Activated gamma-delta T cell treated with Interleukin-2 at 50 U/mL for 16 hours (primary cell): ENCODE measurements around the gene ST8SIA5.

Source experiments
- DNase-seq: peaks from one replicate; pipeline ENCODE4 v3.0.0-alpha.2; 2020

The ST8SIA5 gene

DNA sequence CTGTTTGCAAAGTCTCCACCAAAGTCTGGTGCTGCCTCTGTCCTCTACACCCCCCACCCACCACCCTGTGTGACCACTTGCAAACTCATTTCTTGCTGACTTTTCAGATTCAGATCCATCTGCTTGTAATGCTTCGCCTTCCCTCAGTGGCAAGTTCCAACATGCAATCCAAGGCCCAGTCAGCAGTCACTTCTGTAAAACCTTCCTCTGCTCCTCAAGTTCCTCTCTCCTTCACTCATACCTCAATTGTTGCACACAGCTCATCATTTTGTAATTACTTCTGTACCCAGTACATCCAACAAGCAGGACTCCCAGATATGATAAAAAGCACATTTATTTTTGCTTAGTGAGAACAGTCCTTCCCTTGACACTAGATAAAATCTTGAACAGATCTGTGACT, 93.3 kb downstream of the ST8SIA5 start:
- no peak for DNase-seq

DNA sequence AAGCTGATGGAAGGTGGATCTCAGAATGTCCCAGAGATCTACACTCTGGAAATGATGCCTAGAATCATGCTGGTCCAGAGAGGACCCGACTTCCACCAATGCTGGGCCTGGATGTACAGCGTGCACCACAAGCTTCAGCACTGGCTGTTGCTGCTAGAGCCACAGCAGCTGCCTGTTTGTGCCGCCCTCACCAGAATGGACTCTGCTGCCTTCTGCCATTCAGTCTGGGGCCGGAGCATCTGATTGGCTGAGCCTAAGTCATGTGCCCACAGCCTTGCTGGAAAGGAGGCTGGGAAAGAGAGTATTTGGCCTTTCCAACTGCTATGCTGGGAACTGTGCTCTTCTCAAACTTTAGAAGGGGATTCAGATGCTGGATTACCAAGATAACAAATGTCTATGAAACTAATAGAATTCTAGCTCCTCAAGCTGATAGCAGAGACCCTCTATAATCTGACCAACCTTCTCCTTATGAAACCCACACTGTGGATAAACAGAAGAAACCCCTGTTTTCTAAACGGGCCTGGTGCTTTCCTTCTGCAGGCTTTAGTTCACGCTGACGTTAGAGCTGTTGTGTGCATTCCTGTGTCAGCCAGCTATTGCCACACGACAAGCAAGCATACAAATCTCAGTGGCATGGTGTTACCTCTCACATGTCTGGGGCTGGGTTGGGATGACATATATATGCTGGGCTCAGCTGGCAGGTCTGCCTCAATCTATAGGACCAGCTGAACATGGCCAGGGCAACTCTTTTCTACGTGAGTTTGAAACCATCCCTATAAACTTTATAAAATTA, 95.7 kb downstream of the ST8SIA5 start:
- no peak for DNase-seq

DNA sequence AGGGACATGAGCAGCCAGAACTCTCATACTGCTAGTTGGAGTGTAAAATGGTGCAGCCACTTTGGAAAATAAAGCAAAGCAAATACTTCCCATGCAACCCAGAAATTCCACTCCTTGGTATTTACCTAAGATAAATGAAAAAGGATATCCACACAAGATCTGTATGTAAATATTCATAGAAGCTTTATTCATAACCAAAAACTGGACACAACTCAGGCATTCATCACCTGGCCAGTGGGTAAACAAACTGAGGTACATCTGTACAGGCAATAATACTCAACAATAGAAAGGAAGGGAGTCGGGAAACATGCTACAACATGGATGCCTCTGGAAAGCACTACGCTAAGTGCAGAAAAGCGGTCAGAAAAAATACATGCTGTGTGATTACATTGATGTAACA, 97.4 kb downstream of the ST8SIA5 start:
- no peak for DNase-seq

DNA sequence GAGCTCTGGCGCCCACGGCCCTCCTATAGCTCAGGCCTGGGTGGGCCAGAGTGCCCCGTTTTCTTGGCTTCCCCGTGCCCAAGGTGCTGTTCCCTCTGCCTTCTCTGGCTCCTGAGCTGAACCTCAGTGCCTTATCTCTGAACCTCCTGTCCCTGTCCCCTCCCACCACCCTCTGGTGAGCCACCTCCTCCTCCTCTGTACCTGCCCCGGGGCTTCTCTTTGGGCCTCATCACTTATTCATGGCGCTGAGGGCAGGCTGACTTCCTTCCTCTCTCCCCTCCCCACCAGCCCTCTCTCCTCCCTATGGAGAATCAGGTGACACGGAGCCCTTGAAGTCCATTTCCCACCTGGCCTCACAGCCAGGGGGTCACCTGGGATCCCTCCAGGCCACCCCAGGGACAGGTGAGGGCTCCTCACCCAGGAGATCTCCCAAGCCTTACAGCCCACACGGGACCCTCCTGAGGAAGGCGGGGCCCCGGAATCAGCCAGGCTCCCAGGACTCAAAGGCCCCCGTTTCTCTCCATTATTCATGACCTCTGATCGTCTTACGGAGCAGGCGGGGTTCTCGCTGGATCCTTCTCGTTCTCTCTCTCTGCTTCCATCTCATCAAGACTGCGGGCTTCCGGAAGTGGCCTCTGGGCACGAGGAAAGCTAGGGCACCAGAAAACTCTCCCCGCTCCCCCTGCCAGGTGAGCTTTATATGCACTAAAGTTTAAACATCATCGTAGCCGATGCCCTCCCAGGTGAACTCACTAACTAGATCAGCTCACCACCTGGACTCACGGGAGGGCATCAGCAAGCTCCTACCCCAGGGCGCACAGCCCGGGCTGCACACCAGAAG, 99.5 kb downstream of the ST8SIA5 start, which contains the start of gene LOXHD1:
LOXHD1 (minus strand) TSS at position 106 of the 841 bp plus-strand sequence. CDS start 187 bp downstream, outside the sequence.
- no peak for DNase-seq

DNA sequence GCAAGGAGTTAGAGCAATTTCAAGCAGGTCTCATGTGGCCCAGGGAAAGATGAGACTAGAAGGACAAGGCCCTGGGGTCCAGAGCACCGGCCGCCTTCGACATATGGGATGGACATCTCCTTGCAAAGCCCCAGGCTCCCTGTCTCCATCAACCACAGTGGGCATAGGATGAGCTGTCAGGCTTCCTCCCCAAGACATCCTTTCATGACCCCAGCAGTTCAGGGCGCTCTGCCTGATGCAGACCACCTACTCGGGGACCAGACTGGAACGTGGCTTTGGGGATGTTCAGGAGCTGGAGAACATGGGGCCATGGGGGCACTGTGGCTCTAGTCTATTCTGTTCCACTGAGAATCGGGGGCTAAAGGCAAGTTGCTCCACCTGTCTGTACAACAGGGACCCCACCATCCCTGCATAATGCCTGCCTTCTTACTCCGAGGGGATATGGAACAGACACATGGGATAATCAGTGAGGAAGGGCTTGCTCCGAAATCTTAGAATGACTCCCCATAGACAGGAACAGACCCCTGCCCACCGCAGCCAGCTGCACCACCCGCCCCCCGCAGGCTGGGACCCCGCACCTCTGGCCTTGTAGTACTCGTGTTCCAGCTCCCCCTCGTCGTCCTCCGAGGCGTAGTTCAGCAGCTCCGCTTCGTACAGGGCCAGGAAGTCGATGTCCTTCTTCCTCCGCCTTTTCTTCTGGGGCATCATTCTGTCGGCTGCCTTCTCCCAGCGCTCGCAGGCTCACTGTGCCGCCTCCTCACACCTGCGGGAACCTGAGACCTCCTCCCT, 100.3 kb downstream of the ST8SIA5 start:
- no peak for DNase-seq

DNA sequence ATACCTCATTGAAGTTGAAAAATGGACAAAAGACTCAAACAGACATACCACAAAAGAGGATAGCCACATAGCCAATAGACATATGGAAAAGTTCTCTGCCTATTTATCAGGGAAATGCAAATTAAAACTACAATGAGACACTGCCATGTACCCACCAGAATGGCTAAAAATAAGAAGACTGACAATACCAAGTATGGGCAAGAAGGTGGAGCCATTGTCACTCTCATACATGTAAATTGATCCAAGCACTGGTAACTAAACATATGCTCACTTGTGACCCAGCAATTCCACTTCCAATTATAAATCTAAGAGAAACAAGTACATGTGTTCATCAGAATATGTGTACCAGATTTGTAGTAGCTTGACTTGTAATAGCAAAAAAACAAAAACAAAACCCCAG, 104.5 kb downstream of the ST8SIA5 start:
- DNase-seq: no peak

DNA sequence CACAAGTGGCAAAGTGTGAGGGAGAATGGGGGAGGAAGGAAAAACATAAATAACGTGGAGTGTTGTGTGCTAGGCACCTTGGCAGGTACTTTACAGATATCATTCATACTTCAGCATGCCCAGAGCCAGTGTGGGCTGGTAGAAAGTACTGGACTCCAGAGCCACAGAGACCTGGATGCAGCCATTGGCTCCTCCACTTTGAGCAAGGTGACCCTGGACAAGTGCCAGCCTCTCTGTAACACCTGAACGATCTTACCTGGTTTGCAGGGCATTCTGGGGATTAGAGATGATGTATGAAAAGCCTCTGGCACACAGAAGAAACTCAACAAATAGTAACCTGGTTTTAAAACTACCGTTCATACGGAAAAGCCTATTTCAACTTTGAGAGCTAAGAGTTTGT, 106.2 kb downstream of the ST8SIA5 start:
- DNase-seq: no peak

DNA sequence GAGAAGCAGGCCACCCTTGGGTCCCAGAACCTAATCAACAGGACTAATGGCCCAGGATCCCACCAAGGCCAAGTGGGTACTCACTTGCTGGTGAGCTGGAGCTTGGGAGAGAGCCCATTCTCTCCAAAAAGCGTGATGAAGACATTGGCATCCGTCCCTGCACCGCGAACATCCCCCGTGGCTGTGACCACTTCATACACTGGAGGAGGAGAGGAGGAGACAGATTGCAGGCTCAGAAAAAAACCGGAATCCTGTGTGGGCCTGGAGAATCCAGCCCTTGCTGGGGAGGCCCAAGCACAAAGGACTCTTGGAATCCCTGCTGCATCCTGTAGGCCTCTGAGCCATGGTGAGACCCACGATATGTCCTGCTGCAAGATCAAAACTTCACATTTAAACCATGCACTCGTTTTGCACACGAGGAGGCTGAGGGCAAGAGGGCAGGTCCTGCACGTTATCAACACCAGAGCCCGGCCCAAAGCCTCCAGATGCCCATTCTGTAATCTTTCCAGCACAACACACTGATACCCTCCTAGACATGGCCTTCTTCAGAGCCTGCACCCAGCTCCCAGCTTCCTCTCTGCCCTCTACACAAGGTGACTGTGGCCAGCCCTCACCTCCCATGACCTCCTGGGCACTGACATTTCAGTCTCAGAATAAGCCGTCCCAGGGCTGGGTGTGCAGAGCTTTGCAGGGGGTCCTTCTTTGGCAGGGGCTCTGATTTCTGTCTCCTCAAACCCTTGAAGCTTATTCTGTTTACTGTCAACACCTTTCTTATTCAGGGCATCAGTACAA, 107.6 kb downstream of the ST8SIA5 start:
- DNase-seq: no peak

DNA sequence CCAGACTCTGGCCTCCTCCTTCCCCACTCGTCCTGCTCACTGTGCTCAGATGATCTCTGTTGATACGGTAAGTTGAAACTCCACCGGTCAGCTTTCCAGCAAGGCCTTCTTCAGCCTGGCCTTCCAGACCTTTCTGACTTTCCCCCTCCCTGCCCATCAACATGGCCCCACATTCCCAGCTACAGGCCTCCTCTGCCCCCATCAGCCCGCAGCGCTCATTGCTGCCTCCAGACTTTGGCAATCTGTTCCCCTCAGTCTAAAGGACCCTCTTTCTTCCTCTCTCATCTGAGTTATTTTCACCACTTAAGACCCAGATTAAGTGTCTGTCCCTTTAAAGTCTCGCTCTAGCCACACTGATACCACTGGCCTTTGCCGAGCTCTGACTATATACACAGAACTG, 110.4 kb downstream of the ST8SIA5 start:
- DNase-seq: no peak

DNA sequence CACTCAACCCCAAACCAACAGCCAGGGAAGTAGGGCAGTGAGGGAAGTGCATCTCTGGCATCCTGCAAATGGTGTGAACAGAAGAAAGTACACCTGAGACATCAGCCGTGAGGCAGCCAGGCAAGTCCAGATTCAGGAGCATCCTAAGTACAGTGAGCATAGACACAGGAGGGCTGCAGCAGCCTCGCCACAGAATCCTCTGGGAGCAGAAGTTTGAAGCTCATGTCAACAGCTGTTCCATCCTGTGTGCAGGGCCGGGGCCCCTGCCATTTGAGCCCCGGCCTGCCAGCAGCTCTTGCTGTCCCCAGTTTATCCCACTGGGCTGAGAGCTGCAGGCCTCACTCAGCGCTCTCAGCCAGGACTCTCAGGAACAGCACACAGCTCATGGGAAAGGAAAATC, 114.3 kb downstream of the ST8SIA5 start:
- DNase-seq: no peak

DNA sequence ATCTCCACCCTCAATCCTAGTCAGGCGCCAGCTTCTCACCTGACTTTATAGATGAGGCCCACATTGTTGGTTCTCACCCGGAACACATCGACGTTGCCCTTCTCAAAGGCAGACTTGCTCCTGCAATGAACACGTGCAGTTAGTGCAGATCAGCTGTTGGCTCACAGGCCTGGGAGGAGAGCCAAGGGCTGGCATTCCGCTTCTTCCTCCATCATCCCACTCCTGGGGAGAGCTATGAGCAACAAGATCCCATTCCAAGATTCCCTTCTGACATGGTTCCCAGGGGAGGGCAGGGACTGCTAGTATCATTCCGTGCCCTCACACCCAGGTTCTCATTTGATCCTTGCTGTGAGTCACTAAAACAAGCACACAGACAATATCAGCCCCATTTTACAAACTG, 114.9 kb downstream of the ST8SIA5 start:
- DNase-seq: no peak

DNA sequence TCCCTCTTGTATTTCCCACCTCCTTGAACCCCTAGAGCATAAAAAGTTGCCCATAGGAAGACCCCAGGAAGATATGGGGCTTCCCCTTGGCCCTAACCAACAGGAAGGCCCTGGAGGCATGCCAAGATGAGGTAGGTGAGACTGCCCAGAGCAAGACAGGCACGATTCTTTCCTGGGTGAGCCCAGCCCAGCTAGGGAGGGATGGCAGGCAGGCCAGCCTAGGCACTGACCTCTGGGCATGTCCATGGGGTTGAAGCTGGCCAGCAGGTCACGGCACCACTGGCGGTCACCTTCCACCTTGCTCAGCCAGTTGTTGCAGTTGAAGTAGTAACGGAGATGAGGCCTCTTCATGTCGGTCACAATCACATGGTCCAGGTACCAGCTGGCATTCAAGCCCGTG, 117.5 kb downstream of the ST8SIA5 start:
- DNase-seq: no peak

DNA sequence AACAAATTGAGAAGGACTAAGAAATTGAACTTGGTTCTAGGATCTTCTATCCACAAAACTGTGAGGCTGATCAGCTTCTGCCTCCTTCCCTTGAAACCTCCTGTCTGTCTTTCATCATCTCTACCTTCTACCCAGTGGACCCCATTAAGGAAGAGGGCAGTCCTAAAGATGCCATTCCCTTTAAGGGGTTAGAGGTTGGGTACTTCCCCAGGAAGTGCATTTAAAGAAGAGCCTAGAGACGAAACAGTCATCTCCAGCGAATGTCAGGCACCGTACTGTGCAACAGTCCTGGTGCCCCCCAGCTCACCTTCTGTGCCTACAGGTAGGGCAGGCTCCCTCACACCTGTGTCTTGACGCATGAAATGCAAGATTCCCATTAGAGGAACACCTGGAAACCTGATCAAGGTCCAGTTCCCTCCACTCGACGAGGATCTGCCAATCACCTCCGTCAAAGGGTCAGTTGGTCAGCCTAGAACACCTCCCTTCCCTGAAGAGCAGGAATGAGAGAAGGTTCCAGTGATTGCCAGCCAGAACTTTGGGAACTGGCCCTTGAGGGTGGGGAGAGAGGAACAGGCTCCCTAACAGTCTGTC, 120.7 kb downstream of the ST8SIA5 start:
- DNase-seq: no peak

DNA sequence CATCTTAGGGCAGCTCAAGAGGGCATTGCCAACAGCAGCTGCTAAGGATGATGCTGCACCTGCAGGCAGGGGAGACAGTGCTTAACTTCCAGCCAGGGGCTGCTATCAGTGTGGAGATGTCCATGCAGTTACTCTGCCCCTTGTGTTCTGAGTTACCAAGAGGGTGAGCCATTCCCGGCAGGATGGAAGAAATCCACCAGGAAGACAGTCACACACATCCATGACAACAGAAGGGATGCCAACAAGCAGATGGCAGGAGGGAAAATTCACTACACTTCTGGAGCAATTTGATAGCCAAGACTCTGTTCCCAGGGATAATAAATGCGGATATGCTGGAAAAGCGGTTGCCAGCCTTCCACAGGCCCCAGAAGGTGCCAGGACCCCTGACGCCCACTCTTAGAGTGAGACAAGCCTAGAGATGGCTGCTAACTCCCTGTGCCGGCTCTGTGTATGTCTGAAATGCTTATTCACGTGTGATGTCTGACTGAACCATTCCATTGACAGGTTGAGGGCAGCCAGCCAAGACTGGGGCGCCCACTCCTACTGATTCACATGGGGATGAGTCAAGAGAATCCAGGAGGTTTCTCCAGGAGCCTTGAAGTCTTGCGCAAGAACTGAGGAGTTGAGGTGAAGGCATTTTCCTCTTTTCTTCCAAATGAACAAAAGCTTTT, 124.3 kb downstream of the ST8SIA5 start:
- no peak for DNase-seq

DNA sequence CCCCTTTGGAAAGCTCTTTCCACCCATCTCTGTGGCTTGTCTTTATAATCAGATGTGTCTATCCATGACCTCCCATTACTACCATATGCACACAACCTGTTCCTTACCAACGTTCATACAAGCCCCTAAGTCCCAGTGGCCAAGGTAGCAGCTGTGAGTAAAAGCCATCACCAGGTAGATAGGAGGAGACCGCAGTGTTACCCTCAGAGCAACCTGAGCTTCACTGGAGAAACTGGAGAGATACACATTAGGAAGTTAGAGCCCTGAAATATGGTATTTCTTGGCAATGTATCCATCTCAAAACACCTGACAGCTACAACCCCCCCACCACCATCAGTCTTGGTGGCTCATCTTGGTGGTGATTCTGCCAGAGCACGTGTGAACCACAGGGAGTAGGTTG, 125.9 kb downstream of the ST8SIA5 start:
- no peak for DNase-seq

DNA sequence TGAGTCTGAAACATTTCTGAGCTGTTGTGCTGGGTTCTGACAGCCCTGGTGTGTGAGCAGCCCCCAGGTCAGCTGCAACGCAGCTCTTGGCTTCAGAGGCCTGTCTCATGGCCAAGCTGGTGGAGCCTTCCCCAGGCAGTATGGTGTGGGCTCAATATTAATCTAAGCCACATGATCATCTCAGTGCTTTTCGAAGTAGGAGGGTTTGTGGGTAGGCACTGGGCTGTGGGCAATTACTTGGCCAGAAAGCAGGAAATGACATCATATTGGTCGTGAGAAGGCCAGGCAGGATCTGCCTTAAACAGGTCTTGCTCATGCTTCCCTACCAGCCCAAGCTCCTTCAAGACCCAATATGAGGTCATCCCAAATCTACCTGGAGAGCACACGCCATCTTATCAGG, 126.7 kb downstream of the ST8SIA5 start:
- DNase-seq: no peak

DNA sequence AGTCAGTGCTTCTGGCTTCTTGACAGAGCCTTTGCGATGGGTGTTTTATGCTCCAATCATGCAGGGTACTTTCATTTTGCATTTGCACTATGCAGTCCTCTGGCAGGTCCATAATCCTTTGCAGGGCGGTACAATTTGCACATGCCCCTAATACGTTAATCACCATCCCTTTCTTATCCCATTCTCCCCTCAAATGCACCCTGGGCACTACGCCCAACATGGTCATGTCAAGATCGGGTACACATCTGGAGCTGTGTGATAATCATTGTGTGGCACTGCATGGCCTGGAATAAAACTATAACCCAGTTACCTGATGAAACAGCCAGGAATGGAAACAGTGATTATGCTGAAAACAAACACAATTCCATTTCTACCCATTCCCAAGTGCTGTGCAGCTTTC, 127.5 kb downstream of the ST8SIA5 start:
- DNase-seq: no peak

DNA sequence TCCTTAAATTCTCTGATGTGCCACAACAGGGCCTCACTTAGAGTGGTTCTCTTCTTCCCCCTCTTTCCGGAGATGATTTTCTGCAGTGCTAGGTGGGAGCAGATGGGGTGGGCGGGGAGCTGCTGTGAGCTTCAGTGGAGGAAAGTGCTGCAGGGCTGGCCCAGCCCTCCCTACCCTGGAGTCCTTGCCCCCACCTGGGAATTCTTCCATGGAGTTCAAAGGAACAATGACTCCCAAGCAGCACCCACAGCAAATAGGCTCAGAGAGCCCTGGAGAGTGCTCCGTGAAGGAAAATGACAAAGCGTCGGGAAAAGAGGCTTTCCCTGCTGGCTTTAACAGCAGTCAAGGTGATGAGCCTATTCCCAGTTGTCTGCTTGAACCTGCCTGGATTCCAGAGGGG, 128.6 kb downstream of the ST8SIA5 start:
- no peak for DNase-seq

DNA sequence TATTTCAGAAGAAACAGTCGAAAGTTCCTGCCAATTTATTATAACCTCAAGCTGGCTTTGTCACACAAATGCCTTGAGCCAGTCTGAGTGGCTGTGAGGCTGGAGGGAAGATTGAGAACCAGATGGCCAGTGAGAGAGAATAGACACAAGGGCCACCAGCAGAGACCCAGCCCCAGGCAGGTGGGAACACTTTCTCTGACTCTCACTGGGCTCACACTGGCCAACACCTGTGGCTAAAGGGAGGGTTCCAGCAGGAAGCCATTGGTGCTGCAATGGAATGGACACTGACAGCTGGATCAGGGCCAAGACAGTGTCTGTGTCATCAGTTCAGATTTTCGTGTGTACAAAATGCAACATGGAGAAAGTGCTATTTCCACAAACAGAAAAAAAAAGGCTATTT, 129.7 kb downstream of the ST8SIA5 start:
- DNase-seq: no peak

DNA sequence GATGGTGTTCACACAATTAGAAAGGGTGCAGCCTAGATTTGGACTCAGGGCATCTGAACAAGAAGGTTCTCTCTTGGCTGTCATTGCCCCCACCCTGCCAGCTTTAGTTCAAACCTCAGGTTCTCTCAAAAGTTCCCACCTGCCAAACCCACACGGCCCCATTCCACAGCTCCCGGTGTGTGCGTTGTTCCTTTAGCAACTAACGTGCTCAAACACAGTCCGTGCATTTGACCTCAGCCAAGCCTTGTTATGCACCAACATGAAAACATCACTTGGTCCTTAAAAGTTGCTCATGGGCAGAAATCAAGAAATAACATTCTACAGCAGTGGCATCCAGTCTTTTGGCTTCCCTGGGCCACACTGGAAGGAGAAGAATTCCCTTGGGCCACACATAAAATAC, 131.8 kb downstream of the ST8SIA5 start:
- no peak for DNase-seq

DNA sequence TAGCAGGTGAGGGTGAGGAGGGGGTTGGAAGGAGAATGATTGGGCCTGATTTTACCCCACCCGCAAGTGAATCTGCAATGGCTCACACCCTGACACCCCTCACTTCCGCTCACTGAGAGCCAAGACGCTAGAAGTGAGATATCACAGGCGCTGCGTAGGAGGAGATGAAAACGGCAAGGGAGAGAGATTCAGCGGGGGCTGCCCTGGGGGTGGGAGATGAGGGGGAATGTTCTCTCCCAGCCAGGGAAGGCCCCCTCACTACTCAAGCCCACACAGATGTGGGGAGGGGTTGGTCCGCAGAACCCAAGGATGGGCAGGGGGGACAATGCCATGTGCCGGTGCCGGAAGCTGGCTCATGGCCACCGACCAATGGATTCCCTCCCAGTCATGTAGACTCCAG, 132.7 kb downstream of the ST8SIA5 start:
- no peak for DNase-seq

DNA sequence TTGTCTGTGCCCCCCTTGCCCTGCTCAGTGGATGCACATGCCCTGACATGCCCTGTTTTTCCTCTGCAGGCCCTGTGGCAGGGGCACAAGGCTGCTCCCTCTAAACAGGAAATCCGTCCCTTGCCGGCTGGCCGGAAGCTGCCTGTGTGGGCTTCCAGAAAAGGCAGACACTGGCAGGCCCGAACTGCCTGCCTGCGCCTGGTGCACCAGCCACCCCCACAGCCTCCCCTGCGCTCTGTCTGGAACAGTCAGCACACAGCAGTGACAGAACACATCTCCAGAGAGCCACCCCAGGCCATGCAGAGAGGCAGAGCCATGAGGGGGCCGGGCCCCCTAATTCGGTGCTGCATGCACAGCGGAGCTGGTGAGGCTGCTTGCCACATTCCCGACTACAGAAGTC, 133.3 kb downstream of the ST8SIA5 start:
- peak; percentile 14 for DNase-seq
